CD4-positive, alpha-beta T cell (primary cell): Measurements from ENCODE around the gene COQ8B. TPM values are rescaled to one million over a fixed set of nuclear protein-coding genes. Genes with fewer than 3 reads are reported as not detected.

Experiments used
- ATAC-seq: fragments of 200-7000 bp; cut with Tn5 transposase; one replicate; pipeline ENCODE4 v1.10.0; 2022; ENCODE audit warnings: mild to moderate bottlenecking; ENCODE audit not compliant: poor library complexity
- CTCF ChIA-PET: fragments of 350-600 bp; sonication (Branson Sonifier 250); formaldehyde crosslinking; loops from one replicate; lab custom pipeline; 2021; ENCODE audit warnings: antibody characterized with exemption, inconsistent platforms; lab: Charles Lee
- POLR2A ChIA-PET: fragments of 350-600 bp; sonication (Branson Sonifier 250); formaldehyde crosslinking; loops from one replicate; lab custom pipeline; 2021; ENCODE audit warnings: antibody characterized with exemption, inconsistent platforms; lab: Charles Lee
- DNase-seq, 14 experiments: peaks; one replicate each; pipeline ENCODE4 v3.0.0-alpha.2; 2013 to 2020; ENCODE audit warnings: mixed read lengths in 2 of 14
- H3K27ac ChIP-seq, 2 donors: one replicate each; pipeline versions ENCODE4 v1.5.1 to v1.7.0; 2013; ENCODE audit warnings: low read length in 2 of 2, low read depth in 1 of 2, mild to moderate bottlenecking in 1 of 2
- H3K27me3 ChIP-seq, 2 experiments: 1 replicate in 1 of 2; 2 replicates in 1 of 2; pipeline versions ENCODE4 v1.6.1 to v1.7.0; 2013; ENCODE audit warnings: low read length in 2 of 2, control low read depth in 1 of 2, mild to moderate bottlenecking in 1 of 2, moderate library complexity in 1 of 2; ENCODE audit not compliant: insufficient read depth in 2 of 2, control insufficient read depth in 1 of 2
- H3K36me3 ChIP-seq: one replicate; pipeline ENCODE4 v1.6.1; 2013; ENCODE audit warnings: low read length, control low read depth; ENCODE audit not compliant: insufficient read depth
- H3K4me1 ChIP-seq: one replicate; pipeline ENCODE4 v1.6.1; 2013; ENCODE audit warnings: low read length, control low read depth; ENCODE audit not compliant: insufficient read depth
- H3K4me3 ChIP-seq: one replicate; pipeline ENCODE4 v1.5.1; 2013; ENCODE audit warnings: mild to moderate bottlenecking, low read length, moderate library complexity
- H3K9me3 ChIP-seq, 2 experiments: 1 replicate in 1 of 2; 2 replicates in 1 of 2; pipeline versions ENCODE4 v1.6.1 to v1.7.0; 2013; ENCODE audit warnings: low read length in 2 of 2, mild to moderate bottlenecking in 2 of 2, control low read depth in 1 of 2, moderate library complexity in 1 of 2; ENCODE audit not compliant: control insufficient read depth in 1 of 2, insufficient read depth in 1 of 2
- H3K27ac Mint-ChIP-seq: one replicate; pipeline ENCODE4 v1.8.0; 2020; ENCODE audit warnings: mixed read lengths
- H3K27me3 Mint-ChIP-seq: one replicate; pipeline ENCODE4 v1.8.0; 2021; ENCODE audit warnings: mixed read lengths
- H3K36me3 Mint-ChIP-seq: one replicate; pipeline ENCODE4 v1.8.0; 2021; ENCODE audit warnings: low read depth, mixed read lengths
- H3K4me1 Mint-ChIP-seq: one replicate; pipeline ENCODE4 v1.8.0; 2021; ENCODE audit warnings: low read depth, mixed read lengths
- H3K4me3 Mint-ChIP-seq: one replicate; pipeline ENCODE4 v1.8.0; 2020; ENCODE audit warnings: mild to moderate bottlenecking, mixed read lengths
- H3K9me3 Mint-ChIP-seq: one replicate; pipeline ENCODE4 v1.8.0; 2020; ENCODE audit warnings: mixed read lengths
- intact Hi-C, 2 experiments: fragments of 100-400 bp; cut with DNase I in 1 of 2; cut with micrococcal nuclease in 1 of 2; formaldehyde crosslinking; loops; one replicate each; pipeline versions ENCODE4 v1.15.1 to v1.9.0; 2023 to 2025; cut with DNase I, micrococcal nuclease
- total RNA-seq, 174 experiments: library from RNA in 2 of 174; stranded (reverse) in 2 of 174; gene quantifications; one replicate each; pipeline ENCODE4 v1.2.3 and lab custom pipeline; 2021 to 2026
- TF ChIP-seq, protein P1 (sequence below): fragments of 200-600 bp; IDR thresholded peaks from one replicate; pipeline ENCODE4 v1.8.0; 2022; ENCODE audit warnings: antibody characterized with exemption, mild to moderate bottlenecking

Gene COQ8B
- total RNA-seq, 2 experiments from 2014 or later, result 16.4 to 18.3 TPM

GRCh38 chr19:40726279-40726678 is 9.6 kb upstream of the COQ8B start:
- H3K4me3 Mint-ChIP-seq, result no peak overlapping the region
- H3K9me3 Mint-ChIP-seq, result no peaks in the 10 kb centered on the region
- Histone ChIP-seq H3K36me3 (peaks cover 43% of the 10 kb centered on the region), H3K9me3 (peaks cover 0 to 3% of the 10 kb centered on the region in 2 experiments), H3K4me1 (no peaks in the 10 kb centered on the region), H3K4me3 (no peak overlapping the region), H3K27me3 (no peaks in the 10 kb centered on the region), H3K27ac (no peak overlapping the region)
- peaks cover 9% of the 10 kb centered on the region for H3K4me1 Mint-ChIP-seq
- peaks cover 75% of the 10 kb centered on the region for H3K36me3 Mint-ChIP-seq
- ATAC-seq (no peak), DNase-seq (no peak)
- ChIA-PET POLR2A (interaction anchor here (0.6 kb wide), 1 partner anchor 24 kb away, joined by 3 read pairs; the partner anchor contains the start of gene SNRPA), CTCF (no interaction called here)
- H3K27me3 Mint-ChIP-seq, result no peaks in the 10 kb centered on the region
- no peak overlapping the region for H3K27ac Mint-ChIP-seq
- intact Hi-C loops, result no loop called here
- TF ChIP-seq, protein P1, sequence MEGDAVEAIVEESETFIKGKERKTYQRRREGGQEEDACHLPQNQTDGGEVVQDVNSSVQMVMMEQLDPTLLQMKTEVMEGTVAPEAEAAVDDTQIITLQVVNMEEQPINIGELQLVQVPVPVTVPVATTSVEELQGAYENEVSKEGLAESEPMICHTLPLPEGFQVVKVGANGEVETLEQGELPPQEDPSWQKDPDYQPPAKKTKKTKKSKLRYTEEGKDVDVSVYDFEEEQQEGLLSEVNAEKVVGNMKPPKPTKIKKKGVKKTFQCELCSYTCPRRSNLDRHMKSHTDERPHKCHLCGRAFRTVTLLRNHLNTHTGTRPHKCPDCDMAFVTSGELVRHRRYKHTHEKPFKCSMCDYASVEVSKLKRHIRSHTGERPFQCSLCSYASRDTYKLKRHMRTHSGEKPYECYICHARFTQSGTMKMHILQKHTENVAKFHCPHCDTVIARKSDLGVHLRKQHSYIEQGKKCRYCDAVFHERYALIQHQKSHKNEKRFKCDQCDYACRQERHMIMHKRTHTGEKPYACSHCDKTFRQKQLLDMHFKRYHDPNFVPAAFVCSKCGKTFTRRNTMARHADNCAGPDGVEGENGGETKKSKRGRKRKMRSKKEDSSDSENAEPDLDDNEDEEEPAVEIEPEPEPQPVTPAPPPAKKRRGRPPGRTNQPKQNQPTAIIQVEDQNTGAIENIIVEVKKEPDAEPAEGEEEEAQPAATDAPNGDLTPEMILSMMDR, result no peak

DNA sequence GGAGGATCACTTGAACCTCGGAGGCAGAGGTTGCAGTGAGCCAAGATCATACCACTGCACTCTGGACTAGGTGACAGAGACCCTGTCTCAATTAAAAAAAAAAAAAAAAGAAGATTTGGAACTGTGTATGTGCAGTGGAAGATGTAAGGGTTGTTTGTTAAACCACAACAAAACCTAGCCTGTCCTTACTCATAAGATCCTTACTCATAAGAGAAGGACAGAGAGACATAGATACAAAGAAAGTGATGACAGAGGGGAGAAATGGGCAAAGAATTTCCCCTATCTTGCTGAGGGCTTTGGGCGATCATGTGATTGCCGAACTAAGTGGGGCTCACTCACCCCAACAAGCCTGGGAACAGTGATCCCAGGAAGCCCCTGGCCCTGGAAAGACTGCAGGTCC is 8.2 kb upstream of the COQ8B start:
- ChIA-PET CTCF (interaction anchor here (1.2 kb wide), 1 partner anchor 82 kb away, joined by 3 read pairs; no protein-coding TSS in a partner anchor), POLR2A (no interaction called here)
- intact Hi-C loops, result no loop called here
- Mint-ChIP-seq H3K4me3 (no peak overlapping the region), H3K27me3 (no peaks in the 10 kb centered on the region), H3K27ac (no peak overlapping the region), H3K36me3 (peaks cover 69% of the 10 kb centered on the region), H3K9me3 (no peaks in the 10 kb centered on the region), H3K4me1 (peaks cover 19% of the 10 kb centered on the region)
- DNase-seq (no peak), ATAC-seq (no peak)
- TF ChIP-seq, protein P1, result no peak
- peaks cover 13% of the 10 kb centered on the region for H3K4me1 ChIP-seq
- peaks cover 0 to 3% of the 10 kb centered on the region in 2 experiments for H3K9me3 ChIP-seq
- H3K27ac ChIP-seq, result no peak overlapping the region
- no peaks in the 10 kb centered on the region for H3K27me3 ChIP-seq
- H3K36me3 ChIP-seq, result peaks cover 30% of the 10 kb centered on the region
- H3K4me3 ChIP-seq, result no peak overlapping the region

- POLR2A ChIA-PET, result no interaction called here
- Mint-ChIP-seq H3K27ac (no peak overlapping the region), H3K27me3 (no peaks in the 10 kb centered on the region), H3K4me3 (no peak overlapping the region), H3K36me3 (peaks cover 65% of the 10 kb centered on the region), H3K9me3 (no peaks in the 10 kb centered on the region), H3K4me1 (peaks cover 24% of the 10 kb centered on the region)
- no peak for ATAC-seq
- CTCF ChIA-PET, result interaction anchor here (1.2 kb wide), 1 partner anchor 82 kb away, joined by 3 read pairs; no protein-coding TSS in a partner anchor
- no peak overlapping the region for H3K4me3 ChIP-seq
- peaks cover 0 to 3% of the 10 kb centered on the region in 2 experiments for H3K9me3 ChIP-seq
- TF ChIP-seq, protein P1, result no peak
- H3K27me3 ChIP-seq, result no peaks in the 10 kb centered on the region
- no peak for DNase-seq
- H3K36me3 ChIP-seq, result peaks cover 30% of the 10 kb centered on the region
- no peak overlapping the region for H3K27ac ChIP-seq
- peaks cover 18% of the 10 kb centered on the region for H3K4me1 ChIP-seq
- intact Hi-C loops, result no loop called here
Measured at GRCh38 chr19:40724315-40724714, 7.6 kb upstream of the COQ8B start.
